GM21526 (cell line): ENCODE measurements around the gene PHLDB1.

Experiments used
- ATAC-seq: cut with Tn5 transposase; IDR thresholded peaks from one replicate; pipeline ENCODE4 v1.9.1; 2021; ENCODE audit warnings: moderate library complexity; ENCODE audit not compliant: unreplicated experiment, low FRiP score

The PHLDB1 gene

GRCh38 chr11:118621784-118622375, 14.5 kb downstream of the PHLDB1 start:
- no peak for ATAC-seq

GRCh38 chr11:118622376-118623268, 15.2 kb downstream of the PHLDB1 start:
- ATAC-seq: no peak

GRCh38 chr11:118623269-118623655, 15.8 kb downstream of the PHLDB1 start:
- no peak for ATAC-seq

DNA sequence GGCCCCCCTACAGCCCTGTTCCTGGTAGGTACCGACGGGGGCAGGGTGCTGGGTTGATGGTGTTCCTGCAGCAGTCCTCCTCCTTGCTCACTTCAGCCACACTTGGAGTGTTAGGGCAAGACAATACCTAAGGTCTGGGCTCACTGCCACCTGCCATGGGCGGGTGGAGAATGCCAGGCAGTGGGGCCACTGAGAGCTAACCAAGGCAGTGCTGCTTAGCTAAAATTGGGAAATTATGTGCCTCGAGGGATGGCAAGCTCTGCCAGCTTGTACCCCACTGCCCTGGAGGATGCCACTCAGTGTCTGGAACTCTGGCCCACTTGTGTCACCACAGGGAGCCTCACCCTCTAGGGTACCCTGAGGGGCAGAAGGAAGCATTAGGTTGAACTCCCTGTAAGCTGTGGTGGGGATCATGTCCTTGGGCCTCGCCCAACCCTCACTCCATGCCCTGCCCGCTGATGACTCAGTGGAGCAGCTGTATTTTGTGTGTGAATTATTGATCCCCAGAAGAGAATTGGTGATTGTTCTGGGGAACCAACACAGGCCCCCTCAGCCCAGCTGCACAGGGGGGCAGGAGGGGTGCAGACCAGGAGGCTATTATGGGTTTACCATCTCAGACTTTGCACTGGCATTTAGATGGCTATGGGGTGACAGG, 17.7 kb downstream of the PHLDB1 start:
- no peak for ATAC-seq

GRCh38 chr11:118625976-118626375, 18.6 kb downstream of the PHLDB1 start:
- ATAC-seq: no peak

DNA sequence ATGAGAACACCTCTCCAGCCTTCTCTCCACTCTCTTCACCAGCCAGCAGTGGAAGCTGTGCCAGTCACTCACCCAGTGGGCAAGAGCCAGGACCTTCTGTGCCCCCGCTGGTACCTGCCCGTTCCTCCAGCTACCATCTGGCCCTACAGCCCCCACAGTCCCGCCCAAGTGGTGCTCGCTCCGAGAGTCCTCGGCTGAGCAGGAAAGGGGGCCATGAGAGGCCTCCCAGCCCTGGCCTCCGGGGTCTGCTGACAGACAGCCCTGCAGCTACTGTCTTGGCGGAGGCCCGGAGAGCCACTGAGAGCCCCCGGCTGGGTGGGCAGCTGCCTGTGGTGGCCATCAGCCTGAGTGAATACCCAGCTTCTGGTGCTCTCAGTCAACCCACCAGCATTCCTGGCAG, 20.2 kb downstream of the PHLDB1 start:
- ATAC-seq: no peak

DNA sequence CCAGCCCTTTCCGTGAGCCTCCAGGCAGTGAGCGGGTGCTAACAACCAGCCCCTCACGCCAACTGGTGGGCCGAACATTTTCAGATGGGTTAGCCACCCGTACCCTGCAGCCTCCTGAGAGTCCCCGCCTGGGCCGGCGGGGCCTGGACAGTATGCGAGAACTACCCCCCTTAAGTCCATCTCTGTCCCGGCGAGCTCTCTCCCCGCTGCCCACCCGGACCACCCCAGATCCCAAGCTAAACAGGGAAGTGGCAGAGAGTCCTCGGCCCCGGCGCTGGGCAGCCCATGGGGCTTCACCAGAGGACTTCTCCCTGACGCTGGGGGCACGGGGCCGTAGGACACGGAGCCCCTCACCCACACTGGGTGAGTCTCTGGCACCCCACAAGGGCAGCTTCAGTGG, 20.6 kb downstream of the PHLDB1 start:
- no peak for ATAC-seq

DNA sequence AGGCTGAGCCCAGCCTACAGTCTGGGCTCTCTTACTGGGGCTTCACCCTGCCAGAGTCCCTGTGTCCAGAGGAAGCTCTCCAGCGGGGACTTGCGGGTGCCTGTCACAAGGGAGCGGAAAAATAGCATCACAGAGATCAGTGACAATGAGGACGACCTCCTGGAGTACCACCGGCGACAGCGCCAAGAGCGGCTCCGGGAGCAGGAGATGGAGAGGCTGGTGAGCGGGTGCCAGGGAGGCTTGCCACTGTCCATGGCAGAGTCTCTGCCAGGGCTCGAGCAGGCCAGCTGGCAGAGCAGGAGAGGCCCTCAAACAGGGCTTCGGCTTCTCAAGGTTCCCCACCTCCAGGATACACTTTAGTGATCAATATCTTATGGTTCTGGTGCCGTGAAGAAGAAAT, 21.0 kb downstream of the PHLDB1 start:
- no peak for ATAC-seq

- ATAC-seq: no peak
These were observed 21.6 kb downstream of the PHLDB1 start for GRCh38 chr11:118628861-118629549.

DNA sequence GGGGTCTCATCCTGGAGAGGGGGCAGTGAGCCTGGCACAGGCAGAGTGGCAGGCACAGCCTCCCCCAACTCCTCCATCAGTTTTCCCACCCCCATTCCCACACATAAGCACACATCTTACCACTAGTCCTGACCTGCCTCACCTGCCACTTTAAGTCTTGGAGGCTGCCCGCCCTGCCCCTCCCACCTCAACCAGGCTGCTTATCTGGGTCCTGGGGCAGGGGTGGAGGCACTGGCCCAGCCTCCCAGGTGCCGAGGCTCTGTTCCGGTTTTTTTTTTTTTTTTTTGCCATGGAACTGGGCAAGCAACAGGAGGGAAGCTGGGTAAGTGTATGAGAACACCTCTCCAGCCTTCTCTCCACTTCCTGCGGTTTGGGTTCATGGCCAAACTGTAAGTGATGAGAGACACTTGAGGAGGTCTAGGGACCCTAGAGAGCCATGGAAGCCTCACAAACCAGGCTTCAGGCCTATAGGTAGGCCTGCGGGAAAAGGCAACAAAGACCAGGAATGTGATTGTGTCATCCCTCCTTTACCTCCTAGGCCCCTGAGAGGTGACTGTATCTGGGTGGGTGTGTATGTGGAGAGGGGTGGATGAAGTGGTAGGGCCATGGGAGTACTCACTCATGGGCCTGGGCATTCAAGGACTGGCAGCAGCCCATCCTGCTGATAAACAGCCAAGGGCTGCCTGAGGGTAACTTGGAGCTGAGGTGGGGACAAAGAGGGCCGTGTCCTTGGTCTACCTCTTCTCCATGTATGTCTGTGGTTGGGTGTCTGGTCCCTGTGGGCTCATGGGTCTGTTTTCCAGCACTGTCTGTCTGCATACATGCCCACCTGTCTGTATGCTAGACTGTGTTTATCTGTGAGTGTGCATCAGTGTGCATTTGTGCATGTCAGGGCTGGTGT, 22.6 kb downstream of the PHLDB1 start:
- no peak for ATAC-seq

DNA sequence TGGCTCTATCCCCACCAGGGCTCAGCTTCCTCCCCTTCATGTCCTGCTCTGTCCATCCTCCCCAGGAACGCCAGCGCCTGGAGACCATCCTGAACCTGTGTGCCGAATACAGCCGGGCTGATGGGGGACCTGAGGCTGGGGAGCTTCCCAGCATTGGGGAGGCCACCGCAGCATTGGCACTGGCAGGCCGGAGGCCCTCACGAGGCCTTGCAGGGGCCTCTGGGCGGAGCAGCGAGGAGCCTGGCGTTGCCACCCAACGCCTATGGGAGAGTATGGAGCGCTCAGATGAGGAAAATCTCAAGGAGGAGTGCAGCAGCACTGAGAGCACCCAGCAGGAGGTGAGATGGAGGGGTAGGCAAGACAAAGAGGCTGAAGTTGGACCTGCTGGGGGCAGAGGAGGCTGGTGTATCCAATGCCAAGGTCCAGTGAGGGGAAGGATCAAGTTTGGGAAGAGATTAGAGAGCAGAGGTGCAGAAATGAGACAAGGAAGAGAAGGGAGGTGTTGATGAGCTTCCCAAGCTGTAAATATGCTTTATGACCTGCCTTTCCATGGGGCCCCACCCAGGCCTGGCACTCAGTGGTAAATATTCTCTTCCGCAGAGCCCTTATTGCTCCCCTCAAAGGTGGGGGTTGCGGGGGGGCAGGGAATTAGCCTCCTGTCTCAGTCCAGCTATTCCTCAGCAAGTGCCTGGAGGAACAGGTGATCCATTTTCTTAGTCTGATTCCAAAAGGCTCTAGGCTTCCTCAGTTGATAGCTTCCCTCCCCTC, 23.9 kb downstream of the PHLDB1 start:
- ATAC-seq: no peak

GRCh38 chr11:118632577-118633318, 25.3 kb downstream of the PHLDB1 start:
- ATAC-seq: no peak

DNA sequence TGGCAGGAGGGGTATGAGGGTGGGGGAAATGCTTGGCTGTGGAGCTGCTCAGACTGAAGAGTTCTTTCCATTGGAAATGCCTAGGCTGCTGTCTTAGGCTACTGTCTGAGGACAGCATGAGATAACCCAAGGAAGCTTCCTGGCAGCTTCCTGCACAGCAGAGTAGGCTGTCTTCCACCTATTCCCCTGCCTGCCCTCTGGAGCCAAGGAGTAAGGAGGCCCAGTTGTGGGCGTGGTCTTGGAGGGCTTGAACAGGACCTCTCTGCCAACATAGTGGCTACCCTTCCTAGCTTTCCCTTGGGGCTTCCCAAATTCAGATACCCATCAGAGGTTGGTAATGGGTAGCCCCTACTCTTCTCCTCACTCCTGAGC, 25.9 kb downstream of the PHLDB1 start:
- no peak for ATAC-seq

- ATAC-seq: no peak
These were observed 26.6 kb downstream of the PHLDB1 start for GRCh38 chr11:118633979-118634378.

DNA sequence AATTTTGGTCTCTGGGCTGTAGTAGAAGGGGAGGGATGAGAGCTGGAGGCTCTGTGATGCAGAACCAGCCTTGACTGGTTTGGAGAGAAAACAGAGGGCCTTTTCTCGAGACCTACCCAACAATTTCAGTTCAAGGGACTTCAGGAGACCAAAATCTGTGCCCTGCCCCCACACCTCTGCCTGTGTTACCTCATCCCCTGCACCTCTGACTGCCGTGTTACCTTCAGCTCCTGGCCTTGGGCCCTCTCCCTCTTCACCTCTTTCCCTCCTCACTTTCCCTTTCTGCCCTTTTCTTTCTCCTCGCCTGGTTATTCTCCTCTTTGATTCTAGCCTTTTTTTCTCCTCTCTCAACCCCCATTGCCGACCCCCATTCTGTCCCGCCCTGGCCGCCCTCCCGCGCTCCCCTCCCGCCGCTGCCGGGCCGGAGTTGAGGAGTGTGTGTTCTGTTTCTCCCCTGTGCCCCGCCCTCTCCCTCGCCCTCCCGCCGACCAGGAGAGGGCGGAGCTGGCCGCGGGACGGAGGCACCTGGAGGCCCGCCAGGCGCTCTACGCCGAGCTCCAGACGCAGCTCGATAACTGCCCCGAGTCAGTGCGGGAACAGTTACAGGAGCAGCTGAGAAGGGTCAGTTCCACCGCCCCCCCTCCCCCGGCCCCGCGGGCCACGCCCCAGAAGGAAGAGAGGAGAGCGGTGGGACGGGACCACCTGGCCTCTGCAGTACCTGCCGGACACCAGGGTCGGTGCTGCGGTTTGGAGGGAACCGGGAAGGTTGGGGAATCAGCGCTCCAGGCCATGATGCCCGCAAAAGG, 27.2 kb downstream of the PHLDB1 start:
- ATAC-seq: no peak

DNA sequence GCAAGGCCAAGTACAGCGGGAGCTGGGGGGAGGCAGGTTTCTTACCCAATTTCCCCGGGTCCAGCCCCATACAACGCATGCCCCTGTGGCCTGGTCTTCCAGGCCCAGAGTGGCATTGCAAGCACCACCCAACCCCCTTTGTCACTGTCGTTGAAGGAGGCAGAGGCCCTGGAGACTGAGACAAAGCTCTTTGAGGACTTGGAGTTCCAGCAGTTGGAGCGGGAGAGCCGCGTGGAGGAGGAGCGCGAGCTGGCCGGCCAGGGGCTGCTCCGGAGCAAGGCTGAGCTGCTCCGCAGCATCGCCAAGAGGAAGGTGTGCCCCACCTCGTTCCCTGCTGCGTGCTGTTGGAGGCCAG, 27.8 kb downstream of the PHLDB1 start:
- no peak for ATAC-seq

GRCh38 chr11:118635642-118636041, 28.2 kb downstream of the PHLDB1 start:
- ATAC-seq: no peak
